OCI-LY7 (cell line): ENCODE data around the gene HINT2.

Experiments
- EZH2phosphoT487 ChIP-seq: fragments of 200-600 bp; sonication (generic); IDR thresholded peaks from 2 replicates; pipeline ENCODE4 v1.6.1; 2018; ENCODE audit warnings: low read depth, borderline replicate concordance, mild to moderate bottlenecking, mixed run types, antibody characterized with exemption, low read length, moderate library complexity, mixed read lengths
- TF ChIP-seq, protein P1 (sequence below): fragments of 200-600 bp; sonication (generic); conservative IDR thresholded peaks from 2 replicates; pipeline ENCODE4 v1.5.1; 2014; ENCODE audit warnings: mild to moderate bottlenecking, antibody characterized with exemption, low read length, moderate library complexity, mixed read lengths

GRCh38 chr9:35808433-35808832 lies 6.4 kb downstream of the HINT2 start:
- TF ChIP-seq, protein P1, sequence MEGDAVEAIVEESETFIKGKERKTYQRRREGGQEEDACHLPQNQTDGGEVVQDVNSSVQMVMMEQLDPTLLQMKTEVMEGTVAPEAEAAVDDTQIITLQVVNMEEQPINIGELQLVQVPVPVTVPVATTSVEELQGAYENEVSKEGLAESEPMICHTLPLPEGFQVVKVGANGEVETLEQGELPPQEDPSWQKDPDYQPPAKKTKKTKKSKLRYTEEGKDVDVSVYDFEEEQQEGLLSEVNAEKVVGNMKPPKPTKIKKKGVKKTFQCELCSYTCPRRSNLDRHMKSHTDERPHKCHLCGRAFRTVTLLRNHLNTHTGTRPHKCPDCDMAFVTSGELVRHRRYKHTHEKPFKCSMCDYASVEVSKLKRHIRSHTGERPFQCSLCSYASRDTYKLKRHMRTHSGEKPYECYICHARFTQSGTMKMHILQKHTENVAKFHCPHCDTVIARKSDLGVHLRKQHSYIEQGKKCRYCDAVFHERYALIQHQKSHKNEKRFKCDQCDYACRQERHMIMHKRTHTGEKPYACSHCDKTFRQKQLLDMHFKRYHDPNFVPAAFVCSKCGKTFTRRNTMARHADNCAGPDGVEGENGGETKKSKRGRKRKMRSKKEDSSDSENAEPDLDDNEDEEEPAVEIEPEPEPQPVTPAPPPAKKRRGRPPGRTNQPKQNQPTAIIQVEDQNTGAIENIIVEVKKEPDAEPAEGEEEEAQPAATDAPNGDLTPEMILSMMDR, result no peak
- no peak for TF ChIP-seq EZH2phosphoT487
